GM23248 (cell line): ENCODE results near the gene CRACDL.

Experiments
- EZH2 ChIP-seq: fragments of 200-600 bp; sonication (generic); IDR thresholded peaks from 2 replicates; pipeline ENCODE4 v1.6.1; 2018; ENCODE audit warnings: antibody characterized with exemption, mild to moderate bottlenecking; ENCODE audit not compliant: insufficient read depth, poor library complexity, severe bottlenecking
- EZH2phosphoT487 ChIP-seq: fragments of 200-600 bp; sonication (generic); IDR thresholded peaks from 2 replicates; pipeline ENCODE4 v1.6.1; 2018; ENCODE audit warnings: antibody characterized with exemption, moderate library complexity, mild to moderate bottlenecking, low read depth; ENCODE audit not compliant: insufficient read depth

DNA sequence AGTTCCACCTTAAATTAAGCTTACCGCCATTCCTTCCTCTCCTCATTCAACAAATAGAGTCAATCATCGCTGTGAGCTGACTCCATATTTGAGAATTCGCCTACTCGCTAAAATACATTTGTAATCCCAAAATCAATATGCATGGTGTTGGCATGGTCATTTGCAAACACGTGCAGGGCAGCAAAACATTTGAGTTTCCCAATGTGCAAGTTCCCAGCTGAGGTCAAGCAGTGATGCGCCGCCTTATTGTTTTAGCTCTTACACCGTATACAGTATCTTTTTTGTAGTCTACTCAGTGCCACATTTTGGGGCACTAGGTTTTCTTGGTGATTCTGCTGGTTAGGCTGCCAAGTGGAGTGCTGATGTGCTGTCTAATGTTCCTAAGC is 131.8 kb downstream of the CRACDL start:
- TF ChIP-seq EZH2 (no peak), EZH2phosphoT487 (no peak)
